GM08714 (cell line): ENCODE data around the gene NEK6.
"Not testable (repeated sequence)": the region's sequence is repeated elsewhere in the genome, so short reads cannot be mapped to it uniquely, and the experiment has no call there.

Experiments
- H3K4me3 ChIP-seq: fragments of 200-500 bp; sonication (Bioruptor generic); 2 replicates; pipeline ENCODE4 v1.5.1; 2014; ENCODE audit warnings: mild to moderate bottlenecking, low read length, inconsistent platforms
- ZNF274 ChIP-seq: IDR thresholded peaks from 2 replicates; pipeline ENCODE4 v1.6.1; 2012; ENCODE audit warnings: mild to moderate bottlenecking, low read depth, low read length

NEK6 gene

GRCh38 chr9:124251204-124251603 lies 6.5 kb upstream of the NEK6 start:
- no peak for TF ChIP-seq ZNF274
- H3K4me3 ChIP-seq: no peak overlapping the region

- H3K4me3 ChIP-seq: no peak overlapping the region
- no peak for TF ChIP-seq ZNF274
Observed at GRCh38 chr9:124251605-124252378, 6.0 kb upstream of the NEK6 start.

GRCh38 chr9:124252878-124253277 lies 4.9 kb upstream of the NEK6 start:
- not testable (repeated sequence) for H3K4me3 ChIP-seq

- no peak for TF ChIP-seq ZNF274
- no peak overlapping the region; the same call in 1 of the 2 replicates for H3K4me3 ChIP-seq
Observed at GRCh38 chr9:124254261-124254682, 3.5 kb upstream of the NEK6 start.

GRCh38 chr9:124255222-124255621 lies 2.5 kb upstream of the NEK6 start:
- no peak overlapping the region for H3K4me3 ChIP-seq
- no peak for TF ChIP-seq ZNF274

- no peak overlapping the region for H3K4me3 ChIP-seq
- TF ChIP-seq ZNF274: no peak
Observed at GRCh38 chr9:124256517-124257069, 1.2 kb upstream of the NEK6 start.

GRCh38 chr9:124257070-124257843 lies 492 bp upstream of the NEK6 start:
- H3K4me3 ChIP-seq: peak overlapping the region; percentile 57; the same call in 1 of the 2 replicates
- no peak for TF ChIP-seq ZNF274

- TF ChIP-seq ZNF274: no peak
- H3K4me3 ChIP-seq: peak overlapping the region; percentile 96
Observed at GRCh38 chr9:124258607-124259157, 933 bp downstream of the NEK6 start.

GRCh38 chr9:124259158-124259808 lies 1.5 kb downstream of the NEK6 start:
- peak overlapping the region; percentile 96 for H3K4me3 ChIP-seq
- no peak for TF ChIP-seq ZNF274

- TF ChIP-seq ZNF274: no peak
- peak overlapping the region; percentile 19; the same call in 1 of the 2 replicates for H3K4me3 ChIP-seq
Observed at GRCh38 chr9:124260769-124261603, 3.2 kb downstream of the NEK6 start.

- peak overlapping the region; percentile 19; the same call in 1 of the 2 replicates for H3K4me3 ChIP-seq
- no peak for TF ChIP-seq ZNF274
Observed at GRCh38 chr9:124261736-124262648, 4.2 kb downstream of the NEK6 start.

- H3K4me3 ChIP-seq: no peak overlapping the region
- TF ChIP-seq ZNF274: no peak
Observed at GRCh38 chr9:124262649-124262972, 4.9 kb downstream of the NEK6 start.
